Measurements from ENCODE around the gene PRPSAP1.

The PRPSAP1 gene

GRCh38 chr17:76353599-76354316 lies at the start of gene PRPSAP1:
TSS of gene PRPSAP1 (minus strand) at chr17:76353916. CDS start at chr17:76353703, 213 bp downstream.
- peak; percentile 90 for DNase-seq (ENCODE audit: low read depth)
- peak; percentile 48 for TF ChIP-seq CTCF (conservative IDR thresholded peaks at IDR 0.05; ENCODE audit: low read length)
- H3K4me3 ChIP-seq (ENCODE audit: low read length) = peak within 1 kb of the TSS; percentile 82

GRCh38 chr17:76402711-76403110 lies 49.0 kb upstream of the PRPSAP1 start:
- DNase-seq (ENCODE audit: low read depth) = no peak
- no peak overlapping the region for H3K4me3 ChIP-seq (ENCODE audit: low read length)
- TF ChIP-seq CTCF (conservative IDR thresholded peaks at IDR 0.05; ENCODE audit: low read length) = no peak

- TF ChIP-seq CTCF (conservative IDR thresholded peaks at IDR 0.05; ENCODE audit: low read length) = no peak
- DNase-seq (ENCODE audit: low read depth) = no peak
- H3K4me3 ChIP-seq (ENCODE audit: low read length) = no peak overlapping the region
These were observed 45.8 kb upstream of the PRPSAP1 start for GRCh38 chr17:76399175-76400172.

- H3K4me3 ChIP-seq (ENCODE audit: low read length) = no peak overlapping the region
- no peak for TF ChIP-seq CTCF (conservative IDR thresholded peaks at IDR 0.05; ENCODE audit: low read length)
- DNase-seq (ENCODE audit: low read depth) = no peak
These were observed 44.9 kb upstream of the PRPSAP1 start for GRCh38 chr17:76398523-76399174.

GRCh38 chr17:76397687-76398522 lies 44.2 kb upstream of the PRPSAP1 start:
- TF ChIP-seq CTCF (conservative IDR thresholded peaks at IDR 0.05; ENCODE audit: low read length) = peak; percentile 96
- H3K4me3 ChIP-seq (ENCODE audit: low read length) = no peak overlapping the region
- DNase-seq (ENCODE audit: low read depth) = peak; percentile 85

- TF ChIP-seq CTCF (conservative IDR thresholded peaks at IDR 0.05; ENCODE audit: low read length) = no peak
- DNase-seq (ENCODE audit: low read depth) = no peak
- H3K4me3 ChIP-seq (ENCODE audit: low read length) = no peak overlapping the region
These were observed 43.5 kb upstream of the PRPSAP1 start for GRCh38 chr17:76397184-76397583.
